HepG2 (cell line): ENCODE data around the gene TOB1. TPM values are rescaled to one million over a fixed set of nuclear protein-coding genes. Genes with fewer than 3 reads are reported as not detected.

Experiments
- AGO2 ChIP-seq: fragments of 200-400 bp; formaldehyde crosslinking; optimal IDR thresholded peaks from 2 replicates; pipeline ENCODE3; 2017; ENCODE audit warnings: mild to moderate bottlenecking, low read depth, low read length, moderate library complexity
- ASH2L ChIP-seq: fragments of 300-600, 200-600 bp; sonication (generic); IDR thresholded peaks from 2 replicates; pipeline ENCODE4 v1.7.0; 2017; ENCODE audit warnings: low read depth, mild to moderate bottlenecking, moderate library complexity, mixed read lengths, low read length; ENCODE audit not compliant: insufficient read length
- CENPT ChIP-seq: sonication (generic); formaldehyde crosslinking; IDR thresholded peaks from 2 replicates; pipeline ENCODE4 v1.8.0; 2022; ENCODE audit warnings: low read depth, mild to moderate bottlenecking, moderate library complexity, missing genetic modification reagents
- ELF3 ChIP-seq: IDR thresholded peaks from 2 replicates; pipeline ENCODE4 v1.6.1; 2016; ENCODE audit warnings: missing genetic modification reagents, missing compliant biosample characterization
- HNRNPL ChIP-seq: fragments of 200-400 bp; formaldehyde crosslinking; IDR thresholded peaks from 2 replicates; pipeline ENCODE4 v1.6.1; 2017; ENCODE audit warnings: mild to moderate bottlenecking, low read depth, low read length
- JARID2 ChIP-seq: sonication (generic); formaldehyde crosslinking; IDR thresholded peaks from 2 replicates; pipeline ENCODE4 v1.8.1; 2023; ENCODE audit warnings: missing genetic modification reagents, inconsistent platforms; ENCODE audit not compliant: insufficient replicate concordance
- RFXAP ChIP-seq: sonication (generic); formaldehyde crosslinking; IDR thresholded peaks from 2 replicates; pipeline ENCODE4 v1.4.0; 2020; ENCODE audit warnings: missing genetic modification reagents, borderline replicate concordance
- SMYD3 ChIP-seq: sonication (generic); formaldehyde crosslinking; IDR thresholded peaks from 2 replicates; pipeline ENCODE4 v1.8.1; 2023; ENCODE audit warnings: mild to moderate bottlenecking, missing genetic modification reagents
- SOX6 ChIP-seq, 2 experiments: fragments of 450-650 bp in 1 of 2; sonication (generic) in 1 of 2; formaldehyde crosslinking in 1 of 2; IDR thresholded peaks; 2 replicates each; pipeline versions ENCODE4 v1.4.0 to v1.6.1; 2017 to 2020; ENCODE audit warnings: antibody characterized with exemption in 1 of 2, mild to moderate bottlenecking in 1 of 2, missing genetic modification reagents in 1 of 2
- SP4 ChIP-seq: sonication (generic); formaldehyde crosslinking; IDR thresholded peaks from 2 replicates; pipeline ENCODE4 v1.8.1; 2023; ENCODE audit warnings: mild to moderate bottlenecking, missing genetic modification reagents
- SP5 ChIP-seq: IDR thresholded peaks from 2 replicates; pipeline ENCODE4 v1.6.1; 2016; ENCODE audit warnings: low read depth, borderline replicate concordance
- SSRP1 ChIP-seq: IDR thresholded peaks from 2 replicates; pipeline ENCODE4 v1.6.1; 2016; ENCODE audit warnings: control low read depth
- TSC22D2 ChIP-seq: sonication (generic); formaldehyde crosslinking; IDR thresholded peaks from 2 replicates; pipeline ENCODE4 v1.5.1; 2020; ENCODE audit warnings: missing genetic modification reagents, mild to moderate bottlenecking, borderline replicate concordance
- ZBTB20 ChIP-seq: sonication (generic); formaldehyde crosslinking; IDR thresholded peaks from 2 replicates; pipeline ENCODE4 v1.8.1; 2023; ENCODE audit warnings: missing genetic modification reagents, low read depth, mild to moderate bottlenecking, borderline replicate concordance
- ZFX ChIP-seq: sonication (generic); formaldehyde crosslinking; IDR thresholded peaks from 2 replicates; pipeline ENCODE4 v1.4.0; 2020; ENCODE audit warnings: mild to moderate bottlenecking, low read depth, missing genetic modification reagents, moderate library complexity
- ZKSCAN8 ChIP-seq: IDR thresholded peaks from 2 replicates; pipeline ENCODE4 v1.6.1; 2016; ENCODE audit warnings: borderline replicate concordance, missing genetic modification reagents, missing compliant biosample characterization
- ZNF331 ChIP-seq: sonication (generic); formaldehyde crosslinking; IDR thresholded peaks from 2 replicates; pipeline ENCODE4 v1.4.0; 2020; ENCODE audit warnings: missing genetic modification reagents
- ZNF430 ChIP-seq: sonication (generic); formaldehyde crosslinking; IDR thresholded peaks from 2 replicates; pipeline ENCODE4 v1.9.0; 2021; ENCODE audit warnings: mild to moderate bottlenecking, missing genetic modification reagents
- ZSCAN20 ChIP-seq: sonication (generic); formaldehyde crosslinking; IDR thresholded peaks from 2 replicates; pipeline ENCODE4 v1.4.0; 2020; ENCODE audit warnings: missing genetic modification reagents, mild to moderate bottlenecking, borderline replicate concordance
- ZSCAN22 ChIP-seq: sonication (generic); formaldehyde crosslinking; IDR thresholded peaks from 2 replicates; pipeline ENCODE4 v1.4.0; 2020; ENCODE audit warnings: mild to moderate bottlenecking, missing genetic modification reagents
- polyA plus RNA-seq, 8 experiments: library from polyadenylated mRNA; depleted of rRNA in 3 of 8; stranded (reverse) in 7 of 8; unstranded in 1 of 8; fragments of >200 nt; fragmentation: Illumina TruSeq in 4 of 8; extraction: Trizol in 4 of 8; gene quantifications; 2 replicates each; pipeline versions ENCODE4 v1.2.1 to v1.2.3, GENCODE V29; 2011 to 2016; ENCODE audit warnings: low read depth in 4 of 8, missing spikeins in 1 of 8, mixed read lengths in 1 of 8; ENCODE audit not compliant: insufficient read depth in 1 of 8
- total RNA-seq, 5 experiments: library from RNA; depleted of rRNA; stranded (reverse); fragments of >200 nt; fragmentation: Illumina TruSeq; extraction: Trizol; gene quantifications; 2 replicates each; pipeline ENCODE4 v1.2.3, GENCODE V29; 2016; ENCODE audit warnings: low read depth in 1 of 5
- TF ChIP-seq, protein P1 (sequence below): sonication (generic); formaldehyde crosslinking; conservative IDR thresholded peaks from 2 replicates; pipeline ENCODE4 v1.4.0; 2020; ENCODE audit warnings: mild to moderate bottlenecking, missing genetic modification reagents, moderate library complexity
- TF ChIP-seq, protein P2 (sequence below): sonication (generic); formaldehyde crosslinking; IDR thresholded peaks from 2 replicates; pipeline ENCODE4 v1.5.0; 2020; ENCODE audit warnings: mild to moderate bottlenecking, missing genetic modification reagents
- TF ChIP-seq, protein P3 (sequence below): sonication (generic); formaldehyde crosslinking; conservative IDR thresholded peaks from 2 replicates; pipeline ENCODE4 v1.4.0; 2020; ENCODE audit warnings: missing genetic modification reagents

The TOB1 gene
- total and polyA plus RNA-seq, 2 of the 13 experiments (the other 11 are each of a cell fraction or from before 2014, with no cell fraction given), result 21.9 to 57.7 TPM

DNA sequence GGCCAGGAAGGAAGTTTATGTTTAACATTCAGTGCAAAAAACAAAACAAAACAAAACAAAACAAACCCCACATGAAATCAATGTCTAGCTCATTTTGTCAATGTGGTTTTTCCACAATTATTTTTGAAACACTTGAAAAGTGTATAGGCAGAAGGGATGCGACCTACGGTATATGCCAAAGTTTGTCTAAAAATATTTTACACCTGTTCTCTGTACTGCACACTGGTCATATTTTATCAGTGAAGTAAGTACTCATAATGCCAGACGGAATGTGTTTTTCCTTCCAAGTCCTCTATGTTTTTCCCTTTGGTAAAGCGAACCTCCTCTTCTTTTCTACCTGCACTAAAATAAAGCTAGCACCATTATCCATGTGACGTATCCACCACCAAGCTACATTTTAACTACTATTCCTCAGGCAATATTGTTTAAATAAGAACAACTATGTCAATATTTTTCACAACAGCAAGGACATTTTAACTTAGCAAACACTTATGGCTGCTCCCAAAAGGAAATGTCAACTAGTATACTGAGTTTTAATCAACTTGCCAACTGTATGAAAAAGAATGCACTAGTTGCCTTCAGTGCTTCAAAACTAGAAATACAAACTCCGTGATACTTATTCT, 10.3 kb downstream of the TOB1 start (continued):
- TF ChIP-seq ASH2L (no peak), ZSCAN22 (CRISPR knock-in tag) (no peak), ZKSCAN8 (CRISPR knock-in tag) (peak; percentile 27; the same call in 1 of the 2 replicates), HNRNPL (no peak), ZSCAN20 (no peak), CENPT (no peak), JARID2 (CRISPR knock-in tag) (no peak), TSC22D2 (CRISPR knock-in tag) (no peak), SMYD3 (CRISPR knock-in tag) (no peak), AGO2 (no peak), ZFX (CRISPR knock-in tag) (no peak), RFXAP (CRISPR knock-in tag) (no peak), SP4 (CRISPR knock-in tag) (no peak), ELF3 (peak; percentile 68), ZNF430 (CRISPR knock-in tag) (peak; percentile 44; the same call in 1 of the 2 replicates), SOX6 (IDR thresholded peaks at IDR 0.05) (no peak), SOX6 (CRISPR knock-in tag; IDR thresholded peaks at IDR 0.05) (peak; percentile 68), SSRP1 (CRISPR knock-in tag) (no peak), ZBTB20 (CRISPR knock-in tag) (0 out of 2 replicates have a peak, but pooled peaks have one; percentile 11), ZNF331 (CRISPR knock-in tag) (no peak), SP5 (CRISPR knock-in tag) (no peak)
- TF ChIP-seq, protein P1, sequence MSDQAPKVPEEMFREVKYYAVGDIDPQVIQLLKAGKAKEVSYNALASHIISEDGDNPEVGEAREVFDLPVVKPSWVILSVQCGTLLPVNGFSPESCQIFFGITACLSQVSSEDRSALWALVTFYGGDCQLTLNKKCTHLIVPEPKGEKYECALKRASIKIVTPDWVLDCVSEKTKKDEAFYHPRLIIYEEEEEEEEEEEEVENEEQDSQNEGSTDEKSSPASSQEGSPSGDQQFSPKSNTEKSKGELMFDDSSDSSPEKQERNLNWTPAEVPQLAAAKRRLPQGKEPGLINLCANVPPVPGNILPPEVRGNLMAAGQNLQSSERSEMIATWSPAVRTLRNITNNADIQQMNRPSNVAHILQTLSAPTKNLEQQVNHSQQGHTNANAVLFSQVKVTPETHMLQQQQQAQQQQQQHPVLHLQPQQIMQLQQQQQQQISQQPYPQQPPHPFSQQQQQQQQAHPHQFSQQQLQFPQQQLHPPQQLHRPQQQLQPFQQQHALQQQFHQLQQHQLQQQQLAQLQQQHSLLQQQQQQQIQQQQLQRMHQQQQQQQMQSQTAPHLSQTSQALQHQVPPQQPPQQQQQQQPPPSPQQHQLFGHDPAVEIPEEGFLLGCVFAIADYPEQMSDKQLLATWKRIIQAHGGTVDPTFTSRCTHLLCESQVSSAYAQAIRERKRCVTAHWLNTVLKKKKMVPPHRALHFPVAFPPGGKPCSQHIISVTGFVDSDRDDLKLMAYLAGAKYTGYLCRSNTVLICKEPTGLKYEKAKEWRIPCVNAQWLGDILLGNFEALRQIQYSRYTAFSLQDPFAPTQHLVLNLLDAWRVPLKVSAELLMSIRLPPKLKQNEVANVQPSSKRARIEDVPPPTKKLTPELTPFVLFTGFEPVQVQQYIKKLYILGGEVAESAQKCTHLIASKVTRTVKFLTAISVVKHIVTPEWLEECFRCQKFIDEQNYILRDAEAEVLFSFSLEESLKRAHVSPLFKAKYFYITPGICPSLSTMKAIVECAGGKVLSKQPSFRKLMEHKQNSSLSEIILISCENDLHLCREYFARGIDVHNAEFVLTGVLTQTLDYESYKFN, result peak; percentile 91
- TF ChIP-seq, protein P2, sequence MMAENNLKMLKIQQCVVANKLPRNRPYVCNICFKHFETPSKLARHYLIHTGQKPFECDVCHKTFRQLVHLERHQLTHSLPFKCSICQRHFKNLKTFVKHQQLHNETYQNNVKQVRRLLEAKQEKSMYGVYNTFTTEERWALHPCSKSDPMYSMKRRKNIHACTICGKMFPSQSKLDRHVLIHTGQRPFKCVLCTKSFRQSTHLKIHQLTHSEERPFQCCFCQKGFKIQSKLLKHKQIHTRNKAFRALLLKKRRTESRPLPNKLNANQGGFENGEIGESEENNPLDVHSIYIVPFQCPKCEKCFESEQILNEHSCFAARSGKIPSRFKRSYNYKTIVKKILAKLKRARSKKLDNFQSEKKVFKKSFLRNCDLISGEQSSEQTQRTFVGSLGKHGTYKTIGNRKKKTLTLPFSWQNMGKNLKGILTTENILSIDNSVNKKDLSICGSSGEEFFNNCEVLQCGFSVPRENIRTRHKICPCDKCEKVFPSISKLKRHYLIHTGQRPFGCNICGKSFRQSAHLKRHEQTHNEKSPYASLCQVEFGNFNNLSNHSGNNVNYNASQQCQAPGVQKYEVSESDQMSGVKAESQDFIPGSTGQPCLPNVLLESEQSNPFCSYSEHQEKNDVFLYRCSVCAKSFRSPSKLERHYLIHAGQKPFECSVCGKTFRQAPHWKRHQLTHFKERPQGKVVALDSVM, result no peak
- TF ChIP-seq, protein P3, sequence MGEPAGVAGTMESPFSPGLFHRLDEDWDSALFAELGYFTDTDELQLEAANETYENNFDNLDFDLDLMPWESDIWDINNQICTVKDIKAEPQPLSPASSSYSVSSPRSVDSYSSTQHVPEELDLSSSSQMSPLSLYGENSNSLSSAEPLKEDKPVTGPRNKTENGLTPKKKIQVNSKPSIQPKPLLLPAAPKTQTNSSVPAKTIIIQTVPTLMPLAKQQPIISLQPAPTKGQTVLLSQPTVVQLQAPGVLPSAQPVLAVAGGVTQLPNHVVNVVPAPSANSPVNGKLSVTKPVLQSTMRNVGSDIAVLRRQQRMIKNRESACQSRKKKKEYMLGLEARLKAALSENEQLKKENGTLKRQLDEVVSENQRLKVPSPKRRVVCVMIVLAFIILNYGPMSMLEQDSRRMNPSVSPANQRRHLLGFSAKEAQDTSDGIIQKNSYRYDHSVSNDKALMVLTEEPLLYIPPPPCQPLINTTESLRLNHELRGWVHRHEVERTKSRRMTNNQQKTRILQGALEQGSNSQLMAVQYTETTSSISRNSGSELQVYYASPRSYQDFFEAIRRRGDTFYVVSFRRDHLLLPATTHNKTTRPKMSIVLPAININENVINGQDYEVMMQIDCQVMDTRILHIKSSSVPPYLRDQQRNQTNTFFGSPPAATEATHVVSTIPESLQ (CRISPR knock-in tag), result no peak
